LoVo (cell line): Measurements from ENCODE around the gene YAE1.

Experiments used
- DNase-seq: peaks from one replicate; pipeline ENCODE4 v3.0.0-alpha.2; 2016; ENCODE audit warnings: low spot score

YAE1 gene

GRCh38 chr7:39608278-39608677 lies 42.1 kb downstream of the YAE1 start:
- no peak for DNase-seq

DNA sequence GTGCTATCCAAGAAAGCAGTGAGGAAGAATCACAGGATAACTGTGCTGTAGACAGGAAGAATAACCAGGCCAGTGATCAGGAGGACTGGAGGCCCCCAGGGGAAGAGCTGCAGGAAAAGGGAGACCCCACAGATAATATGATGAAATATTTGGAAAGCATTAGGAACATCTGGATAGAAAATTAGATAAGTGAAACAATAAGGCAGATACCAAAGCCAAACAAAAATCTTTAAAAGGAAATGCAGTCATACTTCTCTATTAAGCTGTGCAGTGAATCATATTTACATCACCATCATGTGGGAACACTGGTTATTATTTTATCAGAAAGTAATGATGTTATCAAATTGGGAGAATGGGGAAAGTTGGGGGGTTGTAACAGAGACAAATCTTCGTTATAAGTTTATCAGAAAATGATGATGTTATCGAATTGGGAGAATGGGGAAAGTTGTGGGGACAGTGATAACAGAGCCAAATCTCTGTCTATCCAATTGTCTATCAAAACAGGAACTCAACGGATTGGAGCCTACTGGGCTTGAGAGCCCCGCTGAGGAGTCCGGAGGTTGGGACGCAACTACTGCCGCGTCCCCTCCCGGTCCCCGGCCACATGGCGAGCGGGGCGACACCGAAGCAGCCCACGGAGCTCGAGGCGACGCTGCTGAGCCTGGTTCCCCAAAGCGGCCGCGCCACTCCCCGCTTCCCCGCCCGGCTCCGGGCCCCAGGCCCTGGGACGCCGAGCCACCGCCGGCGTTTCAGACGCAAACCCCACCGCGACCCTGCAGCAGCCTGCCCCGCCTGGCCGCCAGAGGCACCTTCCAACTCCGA lies 43.1 kb downstream of the YAE1 start:
- no peak for DNase-seq

DNA sequence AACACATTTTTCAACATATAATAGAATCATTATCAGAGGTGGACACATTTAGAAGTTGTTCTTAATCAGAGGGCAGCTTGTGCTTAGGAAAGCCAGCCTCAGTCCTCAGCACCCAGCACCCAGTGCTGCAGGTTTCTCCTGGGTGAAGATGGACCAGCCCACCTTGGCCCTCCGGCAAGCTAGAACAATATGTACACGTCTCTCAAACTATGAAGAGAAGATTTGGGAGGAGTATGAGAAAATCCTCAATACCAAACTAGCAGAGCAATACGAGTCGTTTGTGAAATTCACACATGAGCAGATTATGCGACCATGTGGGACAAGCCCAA lies 43.7 kb downstream of the YAE1 start:
- no peak for DNase-seq

GRCh38 chr7:39613577-39613976 lies 47.4 kb downstream of the YAE1 start:
- no peak for DNase-seq

GRCh38 chr7:39614299-39614698 lies 48.1 kb downstream of the YAE1 start:
- DNase-seq, result no peak

DNA sequence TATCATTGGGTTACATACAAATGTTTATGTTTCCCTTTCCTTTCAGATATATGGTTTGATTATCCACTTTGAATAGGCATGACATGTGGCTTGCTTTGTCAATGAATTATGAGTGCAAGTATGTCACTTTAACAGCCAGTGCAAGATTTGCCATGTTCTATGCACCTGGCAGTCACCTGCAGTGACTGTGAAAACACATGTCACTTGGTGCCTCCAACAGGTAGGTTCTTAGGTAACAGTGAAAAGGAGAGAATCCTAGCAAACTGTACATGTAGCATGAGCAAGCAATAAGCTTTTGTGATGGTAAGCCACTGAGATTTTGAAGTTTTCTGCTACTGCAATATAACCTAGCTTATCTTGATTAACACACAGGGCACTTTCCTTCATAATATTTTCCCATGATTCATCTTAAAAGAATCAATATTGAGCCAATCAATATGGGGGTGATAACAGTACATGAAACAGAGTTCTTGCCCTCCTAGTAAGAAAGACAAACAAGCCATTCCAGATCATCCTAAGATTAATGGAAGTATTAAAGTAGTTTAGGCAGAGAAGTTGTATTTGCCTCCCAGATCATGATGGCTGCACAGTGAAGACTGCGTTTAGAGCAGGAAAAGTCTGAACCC lies 49.3 kb downstream of the YAE1 start:
- no peak for DNase-seq

DNA sequence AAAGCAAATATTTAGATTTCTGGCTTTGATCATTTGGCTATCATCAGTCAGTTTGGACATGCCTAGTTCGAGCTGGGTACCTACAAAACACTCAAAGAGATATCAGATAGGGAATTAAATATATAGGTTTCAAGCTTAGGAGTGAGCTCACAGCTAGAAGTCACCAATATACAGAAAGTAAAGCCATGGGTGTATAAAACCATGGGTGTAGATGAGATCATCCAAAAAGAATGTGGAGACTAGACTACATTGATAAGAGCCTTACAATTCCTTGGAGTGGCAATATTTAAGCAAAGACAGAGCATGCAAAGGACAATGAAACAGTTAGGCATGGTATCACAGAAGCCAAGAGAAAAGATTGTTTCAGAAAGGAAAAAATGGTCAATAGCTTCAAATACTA lies 49.9 kb downstream of the YAE1 start:
- DNase-seq, result no peak

GRCh38 chr7:39617005-39617404 lies 50.8 kb downstream of the YAE1 start:
- no peak for DNase-seq

- no peak for DNase-seq
These were observed 52.7 kb downstream of the YAE1 start for GRCh38 chr7:39618868-39619267.

DNA sequence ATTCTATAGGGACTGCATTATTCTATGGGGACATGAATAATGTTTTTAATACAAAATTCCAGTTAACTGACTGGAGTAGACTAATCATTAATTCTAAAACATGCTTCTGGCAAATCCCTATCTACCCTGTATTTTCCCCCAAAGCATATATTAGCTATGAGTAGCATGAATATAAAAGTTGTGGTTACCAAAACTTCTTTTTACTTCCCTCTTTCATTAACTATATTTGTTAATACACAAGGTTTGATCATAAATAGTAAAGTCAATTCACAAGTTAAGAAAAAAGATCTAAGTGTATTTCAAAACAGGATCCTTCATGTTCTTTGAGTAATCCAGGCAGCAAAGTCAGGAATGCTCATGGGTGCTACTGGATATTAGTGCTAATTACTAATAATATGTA lies 54.3 kb downstream of the YAE1 start:
- DNase-seq, result no peak

DNA sequence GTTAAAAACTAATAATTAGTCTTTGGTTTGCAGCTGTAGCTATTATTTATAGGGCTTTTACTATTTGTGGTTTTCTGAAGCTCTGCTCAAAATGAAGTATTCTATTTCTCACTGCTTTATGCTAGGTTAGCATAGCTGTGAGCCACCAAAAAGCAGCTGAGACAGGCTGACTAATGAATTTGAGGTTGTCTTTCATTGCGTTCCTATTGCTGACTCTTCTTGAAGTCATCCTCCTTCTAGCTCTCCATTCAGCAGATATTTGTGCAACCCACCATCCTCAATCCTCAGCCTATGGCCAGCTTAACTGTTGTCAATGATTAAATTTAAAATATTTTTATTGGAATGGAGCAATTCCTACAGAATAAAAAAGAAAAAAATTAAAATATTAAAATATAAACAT lies 55.1 kb downstream of the YAE1 start:
- no peak for DNase-seq

DNA sequence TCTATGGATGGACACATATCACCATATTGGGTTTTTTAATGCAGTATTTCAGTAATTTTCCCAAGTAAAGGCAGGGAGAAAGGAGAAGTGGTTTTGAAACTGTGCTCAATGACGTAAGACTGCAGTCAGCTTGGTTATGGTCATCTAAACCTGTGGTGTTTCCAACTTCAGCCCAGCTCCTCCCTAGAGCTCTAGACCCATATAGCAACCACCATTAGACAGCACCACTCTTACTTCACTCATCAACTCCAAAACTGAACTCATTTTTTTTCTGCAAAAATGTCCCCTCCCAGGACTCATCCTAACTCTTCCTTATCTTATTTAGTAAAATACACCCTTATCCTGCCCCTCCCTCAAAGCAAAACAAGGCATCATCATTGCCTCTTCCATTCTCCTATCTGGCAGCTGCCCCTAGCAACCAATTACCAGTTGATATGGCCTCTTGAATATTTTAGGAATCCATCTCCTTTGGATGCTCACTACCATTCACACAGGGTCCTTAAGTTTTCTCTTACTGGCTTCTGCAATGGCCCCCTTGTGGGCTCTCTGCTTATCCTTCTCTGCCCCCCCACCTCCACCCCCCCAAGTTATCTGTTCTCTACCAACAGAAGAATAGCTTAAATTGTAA lies 55.7 kb downstream of the YAE1 start:
- DNase-seq, result no peak
